ENCODE measurements around the gene PRKAA1. TPM values are rescaled to one million over a fixed set of nuclear protein-coding genes. Genes with fewer than 3 reads are reported as not detected.

PRKAA1 gene
- total and polyA plus RNA-seq, 8 donors, result 17.5 to 42.9 (median 30.6) TPM

GRCh38 chr5:40774623-40775022 lies 23.6 kb downstream of the PRKAA1 start:
- Histone ChIP-seq H3K4me3 (no peak overlapping the region), H3K27me3 (no peaks in the 10 kb centered on the region), H3K36me3 (peaks cover 0 to 8% (median 0%) of the 10 kb centered on the region in 3 donors), H3K4me1 (peaks cover 0 to 22% (median 0%) of the 10 kb centered on the region in 3 donors), H3K27ac (no peak overlapping the region), H3K9me3 (no peaks in the 10 kb centered on the region)
- DNase-seq, result no peak
- no peak for FAIRE-seq
- intact Hi-C loops (cut with DNase I), result no loop called here
- no peak for TF ChIP-seq CTCF (IDR thresholded peaks at IDR 0.05)
- peak in 2 of 4 donors; percentile 36 to 46 for ATAC-seq
- WGBS, 2 donors, result 85% methylated on average over 1 of the region's 1 CpG

DNA sequence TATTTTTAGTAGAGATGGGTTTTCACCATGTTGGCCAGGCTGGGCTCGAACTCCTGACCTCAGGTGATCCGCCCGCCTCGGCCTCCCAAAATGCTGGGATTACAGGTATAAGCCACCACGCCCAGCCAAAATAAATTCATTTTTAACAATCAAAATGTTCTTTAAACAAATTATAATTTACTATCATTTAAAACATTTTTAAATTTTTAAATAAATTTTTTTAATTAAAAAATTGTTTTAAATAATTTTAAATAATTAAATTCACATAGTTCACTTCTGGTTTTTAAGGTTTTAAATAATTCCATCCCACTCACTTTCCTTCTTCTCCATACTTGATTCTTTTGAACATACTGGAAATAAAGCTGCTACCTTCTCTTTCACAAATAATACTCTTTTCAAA lies 27.4 kb downstream of the PRKAA1 start:
- no peak for TF ChIP-seq CTCF (IDR thresholded peaks at IDR 0.05)
- WGBS, 2 donors, result 92 to 93% methylated on average over 5 of the region's 5 CpGs
- peaks cover 0 to 30% (median 3%) of the 10 kb centered on the region in 3 donors for H3K36me3 ChIP-seq
- DNase-seq, result no peak
- H3K4me1 ChIP-seq, result peaks cover 0 to 11% (median 0%) of the 10 kb centered on the region in 3 donors
- H3K9me3 ChIP-seq, result no peaks in the 10 kb centered on the region
- H3K4me3 ChIP-seq, result no peak overlapping the region
- H3K27me3 ChIP-seq, result no peaks in the 10 kb centered on the region
- H3K27ac ChIP-seq, result no peak overlapping the region
- FAIRE-seq, result no peak
- no peak for ATAC-seq
- intact Hi-C loops (cut with DNase I), result no loop called here

- H3K27ac ChIP-seq, result no peak overlapping the region
- DNase-seq (no peak), FAIRE-seq (no peak), ATAC-seq (no peak)
- TF ChIP-seq CTCF (IDR thresholded peaks at IDR 0.05), result no peak
- intact Hi-C loops (cut with DNase I), result no loop called here
- H3K27me3 ChIP-seq, result no peaks in the 10 kb centered on the region
- WGBS, 2 donors, result 88 to 89% methylated on average over 2 of the region's 2 CpGs
- H3K4me3 ChIP-seq, result no peak overlapping the region
- H3K36me3 ChIP-seq, result peaks cover 0 to 36% (median 13%) of the 10 kb centered on the region in 3 donors
- H3K4me1 ChIP-seq, result no peaks in the 10 kb centered on the region
- H3K9me3 ChIP-seq, result no peaks in the 10 kb centered on the region
Measured at GRCh38 chr5:40762705-40763104, 35.5 kb downstream of the PRKAA1 start.

DNA sequence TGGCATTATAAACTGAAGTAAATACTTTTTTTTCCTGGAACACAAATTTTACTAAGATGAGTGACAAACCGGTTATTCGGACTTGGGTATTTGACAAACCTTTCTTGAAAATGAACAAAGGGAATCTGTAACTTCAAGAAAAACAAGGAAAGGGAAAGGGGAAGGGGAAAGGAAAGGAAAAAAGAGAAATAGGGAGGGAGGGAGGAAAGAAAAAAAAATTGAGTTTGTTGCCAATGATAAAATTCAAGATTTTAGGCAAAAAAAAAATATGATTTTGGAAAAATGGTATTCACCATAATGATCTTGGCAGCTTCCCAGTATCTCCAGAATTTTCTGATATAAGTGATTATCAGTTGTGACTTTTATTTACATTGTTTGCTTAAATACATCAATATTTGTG lies 40.8 kb downstream of the PRKAA1 start:
- 97 to 99% methylated on average over 2 of the region's 2 CpGs for WGBS, 2 donors
- peaks cover 0 to 4% (median 0%) of the 10 kb centered on the region in 3 donors for H3K36me3 ChIP-seq
- H3K4me3 ChIP-seq, result no peak overlapping the region
- no peak for DNase-seq
- H3K4me1 ChIP-seq, result peaks cover 0 to 6% (median 5%) of the 10 kb centered on the region in 3 donors
- H3K27me3 ChIP-seq, result no peaks in the 10 kb centered on the region
- ATAC-seq, result no peak
- H3K27ac ChIP-seq, result no peak overlapping the region
- no peak for FAIRE-seq
- H3K9me3 ChIP-seq, result no peaks in the 10 kb centered on the region
- TF ChIP-seq CTCF (IDR thresholded peaks at IDR 0.05), result no peak
- intact Hi-C loops (cut with DNase I), result loop anchor here in 1 of 3 donors (10.0 kb wide), 1 partner anchor 117 kb away; no protein-coding TSS in a partner anchor
